Renal cortical epithelial cell (primary cell): ENCODE measurements around the gene STAC2. TPM values are rescaled to one million over a fixed set of nuclear protein-coding genes. Genes with fewer than 3 reads are reported as not detected.

Experiments used
- DNase-seq: peaks from one replicate; pipeline ENCODE4 v3.0.0-alpha.2; 2011; ENCODE audit warnings: low read depth
- total RNA-seq: library from RNA; depleted of rRNA; stranded (reverse); fragments of >200 nt; gene quantifications from 2 replicates; pipeline ENCODE4 v1.2.3, GENCODE V29; 2014

Gene STAC2
- total RNA-seq, 1 donor from 2014 or later, result 44.7 TPM

DNA sequence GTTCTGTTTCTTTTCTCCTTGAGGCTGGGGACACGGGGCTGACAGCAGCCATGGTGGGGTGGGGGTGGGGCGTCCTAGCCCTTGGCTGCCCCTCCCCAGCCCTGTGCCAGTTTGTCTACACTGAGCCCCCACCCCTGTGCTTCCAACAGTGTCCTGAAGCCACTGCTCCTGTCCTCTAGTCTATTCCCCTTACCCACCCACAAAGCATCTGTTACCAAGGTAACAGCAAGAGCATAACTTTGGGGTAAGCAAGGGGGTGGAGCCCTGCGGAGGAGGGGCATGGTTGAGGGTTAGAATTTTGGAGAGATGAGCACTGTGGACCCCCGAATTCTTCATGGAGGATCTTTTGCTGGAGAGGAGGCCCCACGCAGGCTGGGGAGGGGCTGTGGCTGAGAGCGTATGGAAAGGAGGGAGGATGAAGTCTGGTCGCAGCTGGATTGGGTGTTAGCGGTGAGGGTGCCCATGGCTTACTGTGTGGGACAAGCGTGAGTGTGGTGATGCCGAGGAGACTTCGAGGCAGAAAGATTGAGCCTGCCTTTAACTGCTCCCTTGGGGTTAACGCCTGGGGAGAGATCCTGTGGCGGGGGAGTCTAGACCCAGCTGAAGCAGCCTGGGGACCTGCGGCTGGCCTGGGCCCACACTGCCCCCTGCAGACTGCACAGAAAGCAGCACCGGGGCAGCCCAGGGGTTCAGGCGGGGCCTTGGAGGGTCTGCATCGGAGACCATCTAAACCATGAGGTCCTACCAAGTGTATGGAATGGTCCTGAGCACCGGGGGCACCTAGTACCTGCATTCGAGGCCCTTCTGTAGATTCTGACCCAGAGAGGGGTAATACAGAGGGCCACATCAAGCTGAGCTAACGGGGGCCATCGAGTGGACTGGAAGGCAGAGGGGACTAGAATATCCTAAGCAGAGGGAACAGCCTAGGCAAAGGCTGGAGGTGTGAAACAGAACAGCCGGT is 6.1 kb upstream of the STAC2 start:
- no peak for DNase-seq

DNA sequence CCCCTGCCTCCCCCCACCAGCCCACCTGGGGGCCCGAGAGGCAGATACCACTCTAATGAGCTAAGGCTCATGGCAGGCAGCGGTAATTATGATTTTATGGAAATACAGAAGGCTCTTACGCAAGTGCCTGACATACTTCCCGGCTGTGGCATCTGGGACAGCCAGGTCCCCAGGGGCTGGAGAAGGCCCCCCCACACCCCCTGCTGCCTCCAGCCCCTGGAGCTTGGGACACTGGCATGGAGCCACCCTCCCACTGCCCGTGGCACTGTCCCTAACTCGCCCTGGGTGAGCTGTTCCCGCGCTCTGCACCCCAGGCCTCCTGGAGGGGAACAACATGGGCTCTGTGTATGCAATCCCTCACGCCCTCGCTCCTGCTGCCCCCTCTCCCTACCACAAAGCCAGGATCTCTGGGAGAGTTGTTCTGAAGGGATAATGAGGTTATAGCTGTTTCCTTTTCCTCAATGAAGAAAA is 5.4 kb upstream of the STAC2 start:
- peak; percentile 33 for DNase-seq

DNA sequence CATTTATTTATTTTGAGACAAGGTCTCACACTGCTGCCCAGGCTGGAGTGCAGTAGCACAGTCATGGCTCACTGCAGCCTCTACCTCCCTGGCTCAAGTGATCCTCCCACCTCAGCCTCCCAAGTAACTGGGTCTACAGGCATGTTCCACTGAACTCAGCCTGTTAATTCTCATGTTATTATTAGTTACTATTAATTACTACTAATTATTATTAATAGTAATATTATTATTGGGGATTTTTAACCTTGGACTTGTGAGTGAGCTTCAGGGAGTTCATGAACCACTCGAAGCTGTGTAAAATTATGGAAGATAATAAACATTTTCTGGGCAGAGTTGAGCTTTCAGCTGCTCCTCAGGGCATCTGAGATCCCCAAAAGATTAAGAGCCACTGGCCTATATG is 4.6 kb upstream of the STAC2 start:
- DNase-seq, result no peak

DNA sequence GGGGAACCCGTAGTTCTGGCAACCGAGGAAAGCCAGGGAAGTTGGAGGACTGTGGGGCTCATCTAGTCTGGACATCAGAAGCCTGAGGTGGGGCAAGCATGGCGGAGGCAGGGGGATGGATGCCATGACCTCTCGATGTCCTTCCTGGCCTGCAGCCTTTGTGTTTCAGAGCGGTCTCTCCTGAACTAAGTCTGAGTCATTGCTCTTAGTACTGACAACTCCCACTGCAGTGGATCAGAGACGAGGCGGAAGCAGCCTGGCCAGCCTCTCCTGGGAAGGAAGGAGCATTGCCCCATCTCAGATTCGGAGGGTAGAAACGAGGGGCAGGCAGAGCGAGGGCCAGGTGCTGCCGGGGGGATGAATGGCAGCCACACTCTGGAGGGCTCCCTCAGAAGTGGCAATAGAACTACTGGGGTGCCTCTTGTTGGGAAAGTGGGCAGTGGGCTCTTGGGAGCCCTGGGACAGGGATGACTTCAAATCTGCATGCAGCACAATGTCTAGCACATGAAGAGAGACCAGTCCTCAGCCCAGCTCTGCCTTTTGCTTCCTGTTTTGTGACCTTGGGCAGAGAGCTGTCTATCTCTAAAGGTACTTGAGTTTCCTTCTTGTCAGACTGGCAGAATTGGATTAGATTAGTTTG is 3.6 kb upstream of the STAC2 start:
- DNase-seq, result no peak

DNA sequence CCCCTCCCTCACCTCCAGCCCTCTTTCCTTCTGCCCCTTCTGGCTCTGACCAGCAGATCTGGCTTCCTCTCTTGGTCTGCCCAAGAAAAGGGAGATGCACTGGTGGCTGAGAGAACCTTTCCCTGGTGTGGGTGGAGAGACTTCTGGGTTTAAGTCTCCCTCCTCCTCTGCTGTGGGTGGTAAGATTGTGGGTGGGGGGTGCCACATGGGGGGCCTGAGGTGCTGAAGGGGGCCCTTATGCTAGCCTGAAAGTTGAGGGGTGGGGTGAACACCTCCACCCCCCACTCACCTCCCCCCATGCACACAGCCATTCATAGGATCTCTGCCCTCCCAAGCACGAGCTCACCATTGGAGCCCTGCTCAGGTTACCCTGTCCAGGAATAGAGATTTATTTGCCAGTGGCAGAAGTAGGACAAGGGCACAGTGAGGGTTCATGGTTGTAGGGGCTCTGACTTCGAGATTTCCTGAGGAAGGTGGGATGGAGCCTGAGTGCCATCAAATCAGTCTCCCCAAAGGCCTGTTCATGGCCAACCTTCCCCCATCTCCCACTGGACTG is 1.7 kb upstream of the STAC2 start:
- DNase-seq, result no peak

DNA sequence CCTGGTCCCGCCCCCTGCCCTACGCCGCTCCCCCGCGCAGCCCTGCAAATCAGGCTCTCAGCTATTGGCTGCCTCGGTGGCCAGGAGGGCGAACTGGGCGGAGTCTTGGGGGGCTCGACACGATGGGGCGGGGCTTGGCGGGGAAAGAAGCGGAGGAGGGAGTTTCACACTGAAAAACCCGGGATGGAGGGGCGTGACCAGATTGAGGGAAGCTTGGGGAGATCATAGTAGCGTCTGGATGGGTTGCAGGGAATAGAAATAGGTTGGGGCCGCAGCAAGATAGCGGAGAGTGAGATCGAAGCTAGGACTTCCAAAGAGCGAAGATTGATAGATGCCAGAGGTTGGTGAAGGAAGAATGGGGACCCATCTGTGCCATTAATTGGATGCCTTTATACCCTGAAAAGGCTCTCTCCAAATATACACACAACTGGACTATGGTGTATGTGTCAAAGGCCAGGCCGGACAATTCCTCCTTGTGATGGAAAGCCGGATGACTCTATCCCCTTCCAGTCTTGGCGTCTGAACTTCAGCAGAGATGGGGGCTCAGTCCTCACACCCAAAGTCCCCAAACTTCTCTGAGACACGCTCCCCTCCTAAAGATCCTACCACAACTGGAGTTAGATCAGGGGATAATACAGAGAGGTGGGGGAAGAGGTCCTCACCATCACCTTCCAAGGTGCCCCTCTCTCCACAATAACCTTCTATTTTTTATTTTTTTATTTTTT is 376 bp upstream of the STAC2 start:
- no peak for DNase-seq

DNA sequence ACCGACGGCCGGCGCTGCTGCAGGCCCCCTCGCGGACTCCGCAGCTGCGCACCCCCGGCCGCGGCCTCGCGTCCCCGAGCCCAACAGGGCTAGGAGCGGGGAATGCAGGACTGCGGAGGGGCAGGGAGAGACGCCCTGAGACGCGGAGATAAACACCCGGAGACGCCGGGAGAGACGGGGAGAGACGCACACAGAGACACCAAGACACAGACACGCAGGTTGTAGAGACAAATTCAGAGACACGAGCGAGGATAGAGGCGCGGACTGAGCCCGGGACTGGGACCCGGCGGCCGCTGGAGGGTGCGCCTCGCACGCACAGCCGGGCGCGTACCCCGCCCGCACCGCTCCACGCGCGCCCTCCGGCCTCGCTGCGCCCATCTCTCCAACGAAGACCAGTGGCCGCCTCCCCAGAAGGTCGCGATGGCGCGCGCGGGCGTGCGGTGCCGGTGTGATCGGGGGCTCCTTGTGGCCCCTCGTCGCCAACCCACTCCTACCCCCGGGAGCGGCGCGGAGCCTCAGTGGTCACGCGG is 902 bp downstream of the STAC2 start:
- no peak for DNase-seq

DNA sequence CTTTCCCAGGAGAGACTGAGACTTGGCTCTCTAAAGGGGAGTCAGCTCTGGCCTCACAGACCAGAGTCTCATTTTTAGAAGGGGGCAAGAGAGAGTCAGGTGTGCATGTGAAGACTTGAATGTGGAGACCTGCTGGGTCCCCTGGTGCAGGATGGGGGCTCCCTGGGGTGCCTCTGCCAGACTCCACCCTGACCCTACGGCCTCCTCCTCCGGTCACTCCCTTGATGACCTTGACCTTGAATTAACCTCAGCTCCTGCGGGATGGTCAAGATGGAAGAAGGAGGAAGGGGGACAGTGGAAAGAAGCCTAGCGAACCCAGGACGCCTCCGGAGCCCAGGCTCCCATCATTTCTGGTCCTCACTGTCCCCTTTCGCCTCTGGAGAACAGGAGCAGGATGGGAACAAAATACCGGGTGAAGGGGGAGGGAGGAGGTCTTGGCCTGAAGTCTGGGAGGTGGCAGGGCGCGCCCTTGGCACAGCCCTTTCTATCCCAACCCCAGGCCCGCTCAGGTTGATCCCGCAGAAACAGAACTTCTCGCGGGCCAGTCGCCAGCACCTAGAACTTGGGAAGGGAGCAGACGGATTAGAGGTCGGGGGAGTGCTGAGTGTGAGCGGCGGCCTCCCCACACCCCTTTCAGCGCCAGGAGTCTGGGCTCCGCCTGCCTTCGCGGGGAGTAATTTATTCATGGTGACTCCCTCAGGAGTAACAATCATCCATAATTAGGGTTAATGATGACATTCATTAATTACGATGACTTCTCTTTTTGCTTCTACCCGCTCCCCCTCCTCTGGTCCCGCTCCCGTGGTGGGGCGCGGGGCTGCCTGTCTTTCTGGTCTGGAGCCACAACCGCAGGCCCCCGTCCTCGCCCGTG is 1.6 kb downstream of the STAC2 start:
- no peak for DNase-seq

DNA sequence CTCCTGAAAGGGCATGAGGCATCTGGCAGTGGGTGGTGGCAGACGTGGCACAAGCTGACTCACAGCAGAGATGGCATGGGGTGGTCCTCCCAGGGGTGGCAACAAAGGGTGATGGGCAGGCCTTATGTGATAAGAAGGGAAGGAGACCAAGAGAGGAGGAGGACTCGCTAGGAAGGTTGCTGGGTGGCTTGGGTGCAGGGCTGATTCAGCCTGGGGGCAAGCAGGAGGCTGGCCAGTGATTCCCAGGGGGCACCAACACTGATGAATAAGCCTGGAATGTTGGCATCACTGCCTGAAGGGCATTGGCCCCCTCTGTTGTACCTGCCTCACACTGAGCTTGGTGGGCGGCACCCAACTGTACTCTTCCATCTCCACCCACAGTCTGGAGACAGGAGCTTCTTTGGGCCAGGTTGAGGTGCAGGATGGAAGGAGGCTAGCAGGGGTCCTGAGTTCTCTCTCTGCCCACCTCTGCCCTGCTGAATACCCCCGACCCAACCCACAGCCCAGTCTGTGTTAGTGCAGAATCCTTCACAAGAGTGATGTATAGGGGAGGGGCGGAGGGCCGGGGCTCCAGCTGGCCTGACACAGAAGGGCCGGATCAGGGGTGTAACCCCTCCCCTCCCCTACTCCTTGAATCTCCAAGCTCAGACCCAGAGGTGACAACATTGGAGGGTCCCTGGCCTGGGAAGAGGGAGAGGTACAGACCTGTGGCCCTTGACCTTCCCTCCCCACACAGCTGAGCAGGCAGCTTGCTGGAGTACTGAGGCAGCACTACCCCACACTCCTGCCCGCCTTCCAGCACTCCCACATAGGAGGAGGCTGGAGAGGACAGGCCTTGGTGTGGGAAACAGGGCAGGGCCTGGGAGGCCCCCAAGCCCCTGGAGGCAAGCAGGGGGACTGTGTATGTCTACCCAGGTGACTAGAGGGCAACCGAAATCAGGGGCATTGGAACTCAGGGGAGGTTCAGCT is 2.6 kb downstream of the STAC2 start:
- DNase-seq, result no peak

DNA sequence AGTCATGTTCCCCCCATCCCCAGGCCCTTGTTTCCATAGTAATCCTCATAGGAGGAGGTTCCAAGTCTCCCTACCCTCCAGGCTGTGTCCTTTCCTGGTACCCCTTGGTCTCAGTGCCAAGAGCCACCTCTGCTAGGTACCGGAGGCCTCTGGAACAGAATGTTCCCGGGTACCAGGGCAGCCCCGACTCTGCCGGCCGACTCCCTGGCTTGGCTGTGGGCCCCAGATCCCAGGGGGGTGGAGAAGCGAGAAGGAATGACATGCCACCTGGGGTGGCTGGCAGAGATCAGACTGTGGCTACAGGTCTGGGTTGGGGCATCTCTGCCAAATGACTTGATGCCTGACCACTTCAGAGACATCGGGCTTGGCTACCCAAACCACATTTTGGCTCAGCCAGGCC is 3.6 kb downstream of the STAC2 start:
- DNase-seq, result no peak

DNA sequence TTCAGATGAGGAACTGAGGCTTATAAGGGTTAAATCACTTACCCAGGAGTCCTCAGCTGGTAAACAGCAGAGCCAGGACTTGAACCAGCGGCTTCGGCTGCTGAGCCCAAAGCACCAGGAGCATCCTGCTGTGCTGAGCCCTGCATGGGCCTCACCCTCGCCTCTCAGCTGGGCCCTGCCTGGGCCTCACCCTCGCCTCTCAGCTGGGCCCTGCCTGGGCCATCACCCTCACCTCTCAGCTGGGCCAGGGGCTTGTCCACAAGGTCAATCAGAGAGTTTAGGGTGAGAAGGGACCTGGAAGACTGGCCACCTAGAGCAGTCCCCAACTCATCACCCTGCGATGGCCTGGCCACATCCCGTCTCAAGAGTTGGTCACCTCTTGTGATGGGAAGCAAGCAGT is 4.2 kb downstream of the STAC2 start:
- no peak for DNase-seq

DNA sequence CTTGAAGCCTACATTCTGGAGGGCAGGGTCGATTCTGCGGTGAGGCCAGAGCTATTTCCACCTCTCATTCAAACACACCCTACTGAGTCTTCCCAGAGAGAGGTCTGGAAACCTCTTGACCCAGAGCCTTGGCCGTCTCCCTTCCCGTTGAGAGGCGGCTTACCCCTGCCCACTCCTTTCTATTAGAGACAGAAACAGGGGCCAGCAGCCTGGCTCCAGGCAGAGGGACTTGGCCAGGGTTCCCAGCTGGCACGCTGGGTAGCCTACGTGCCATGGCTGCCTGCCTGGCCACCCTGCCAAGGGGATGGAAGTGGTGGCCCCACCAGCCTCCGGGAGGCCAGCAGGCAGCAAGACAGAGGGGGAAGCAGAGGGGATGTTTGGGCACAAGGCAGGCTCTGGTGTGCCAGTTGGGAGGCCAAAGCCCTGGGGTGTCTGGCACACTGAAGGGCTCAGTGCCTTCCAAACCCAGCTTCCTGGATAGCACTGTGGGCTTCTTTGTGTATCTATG is 6.0 kb downstream of the STAC2 start:
- no peak for DNase-seq

DNA sequence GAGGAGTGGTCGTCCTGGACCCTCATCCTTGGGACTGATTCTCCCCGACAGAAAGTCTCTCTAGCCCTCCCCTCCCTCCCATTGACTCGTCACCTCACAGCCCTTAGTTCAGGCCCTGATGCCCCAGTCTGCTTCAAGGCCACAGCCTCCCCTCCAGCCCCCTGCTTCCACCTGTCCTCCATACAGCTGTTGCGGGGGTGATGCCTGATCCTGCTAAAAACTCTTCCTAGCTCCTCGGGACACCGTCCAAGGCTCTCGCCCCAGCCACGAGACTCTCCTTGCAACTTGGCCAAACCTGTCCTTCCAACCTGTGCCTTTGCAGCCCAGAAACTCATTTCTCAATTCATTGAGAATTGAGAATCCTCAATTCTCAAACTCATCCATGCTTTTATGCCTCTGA is 6.8 kb downstream of the STAC2 start:
- no peak for DNase-seq

DNA sequence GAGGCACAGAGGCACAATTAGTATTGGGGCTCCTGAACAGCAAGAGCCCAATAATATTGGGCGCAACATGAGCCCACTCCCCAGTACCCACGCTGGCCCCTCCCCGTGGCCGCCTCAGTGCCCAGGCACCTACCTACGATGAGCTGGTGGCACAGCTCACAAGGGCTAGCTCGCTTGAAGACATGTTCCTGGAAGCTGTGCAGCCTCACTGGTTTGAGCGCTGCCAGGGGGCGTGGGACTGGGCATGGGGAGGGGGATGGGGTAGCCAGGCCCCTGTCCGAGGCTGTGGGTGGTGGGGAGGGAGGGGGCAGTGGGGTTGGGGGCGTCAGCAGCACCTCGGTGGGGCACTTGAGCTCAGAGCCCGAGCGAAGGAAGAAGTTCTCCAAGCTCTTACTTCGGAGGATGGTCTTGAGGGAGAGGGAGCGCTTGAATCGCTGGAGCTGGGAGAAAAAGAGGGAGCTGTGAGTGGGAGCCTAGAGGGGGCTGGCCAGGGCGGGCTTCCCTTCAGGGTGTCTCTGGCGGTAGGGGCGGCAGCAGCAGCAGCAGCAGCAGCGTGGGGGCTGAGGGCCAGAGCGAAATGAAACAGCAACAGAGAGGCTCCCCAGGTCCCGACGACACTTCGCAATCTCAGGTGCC is 7.9 kb downstream of the STAC2 start:
- no peak for DNase-seq

DNA sequence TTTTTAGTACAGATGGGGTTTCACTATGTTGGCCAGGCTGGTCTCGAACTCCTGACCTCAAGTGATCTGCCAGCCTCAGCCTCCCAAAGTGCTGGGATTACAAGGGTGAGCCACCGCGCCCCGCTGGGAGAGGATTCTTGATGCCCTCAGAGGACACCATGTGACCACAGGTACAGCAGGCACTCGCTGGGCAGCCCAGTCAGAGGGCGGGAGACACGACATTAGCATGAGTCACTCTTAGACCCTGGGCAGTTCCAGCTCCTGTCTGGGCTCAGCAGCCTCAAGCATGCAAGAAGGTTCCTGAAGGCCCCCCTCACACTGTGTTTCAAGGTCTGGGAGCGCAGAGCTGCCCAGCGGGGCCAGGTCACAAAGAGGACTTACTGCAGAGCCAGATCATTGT is 11.9 kb downstream of the STAC2 start:
- DNase-seq, result peak; percentile 67

DNA sequence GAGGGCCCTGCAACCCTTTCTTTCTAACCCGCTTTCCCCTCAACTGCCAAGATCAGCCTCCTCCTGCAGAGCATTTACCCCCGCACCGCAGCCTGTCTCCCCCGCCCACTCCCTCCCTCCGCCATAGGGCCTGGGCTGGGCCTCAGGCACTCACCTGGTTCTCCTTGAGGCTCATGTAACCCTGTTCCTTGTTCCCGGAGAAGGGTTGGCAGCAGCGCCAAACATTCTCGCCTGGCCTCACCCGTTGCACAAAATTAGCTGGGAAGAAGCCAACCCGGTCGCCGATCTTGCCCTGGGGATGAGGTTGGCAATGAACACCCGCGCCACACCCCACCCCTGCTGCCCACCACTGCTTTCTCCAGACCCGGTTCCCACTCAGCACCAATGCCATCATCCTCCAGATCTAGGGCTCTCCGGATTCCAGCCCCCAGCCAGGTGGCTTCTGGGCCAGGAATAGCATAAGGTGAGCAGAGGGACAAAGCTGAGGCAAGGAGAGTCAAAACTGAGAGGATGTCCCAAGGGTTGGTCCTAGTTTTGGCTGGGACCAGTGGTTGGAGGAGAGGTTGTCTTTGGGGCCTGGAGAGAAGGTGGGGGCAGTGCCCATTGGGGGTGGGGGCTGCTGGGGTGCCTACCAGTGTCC is 12.8 kb downstream of the STAC2 start:
- no peak for DNase-seq

DNA sequence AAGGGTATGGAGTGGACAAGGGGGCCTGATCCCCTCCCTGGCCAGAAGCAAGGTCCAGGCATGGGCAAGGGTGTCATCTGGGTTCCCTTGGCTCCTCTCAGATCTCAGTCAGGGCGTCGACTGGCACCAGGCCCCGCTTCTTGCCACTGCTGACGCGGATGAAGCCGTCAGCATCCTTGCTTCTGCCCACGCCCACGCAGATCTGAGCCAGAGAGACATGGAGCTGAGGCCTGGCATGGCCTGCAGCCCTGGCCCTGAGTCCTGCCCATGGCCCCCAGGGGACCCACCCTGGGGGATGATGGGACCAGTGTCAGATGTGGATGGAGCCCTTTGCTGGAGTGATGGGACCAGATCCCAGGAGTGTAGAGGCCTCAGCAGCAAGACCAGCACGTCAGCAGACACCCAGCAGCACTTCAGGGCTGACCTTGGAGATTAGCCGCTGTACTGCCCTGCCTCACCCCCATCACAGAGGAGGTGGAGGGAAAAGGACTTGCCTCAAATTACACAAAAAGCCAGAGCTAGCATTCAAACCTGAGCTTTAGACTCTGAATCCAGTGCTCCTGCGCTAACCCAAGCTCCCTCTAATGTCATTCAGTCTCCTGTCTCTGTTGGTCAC is 13.4 kb downstream of the STAC2 start:
- no peak for DNase-seq

DNA sequence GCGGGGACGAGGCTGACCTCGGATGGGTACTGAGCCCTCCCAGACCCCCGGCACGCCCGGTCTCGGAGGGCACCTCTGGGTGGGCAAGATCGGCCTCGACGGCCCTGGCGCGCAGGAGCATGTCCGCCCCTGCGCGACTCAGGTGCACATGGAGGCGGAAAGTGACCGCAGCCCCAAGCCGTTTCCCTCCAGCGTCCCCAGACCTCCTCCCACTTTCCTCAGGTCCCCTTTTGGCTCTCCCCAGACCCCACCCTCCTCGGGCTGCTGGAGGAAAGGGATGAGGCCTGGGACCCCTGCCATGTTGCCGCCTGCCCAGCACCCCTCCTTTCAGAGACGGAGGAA is 15.7 kb downstream of the STAC2 start:
- no peak for DNase-seq
